Muscle of leg (tissue), 11 donors: Measurements from ENCODE around the gene ABTB2. TPM values are rescaled to one million over a fixed set of nuclear protein-coding genes. Genes with fewer than 3 reads are reported as not detected.
"Not testable (repeated sequence)": the region's sequence is repeated elsewhere in the genome, so short reads cannot be mapped to it uniquely, and the experiment has no call there.

Source experiments
- DNase-seq: peaks from one replicate; pipeline ENCODE4 v3.0.0; 2013
- H3K27ac ChIP-seq: one replicate; pipeline ENCODE4 v1.5.1; 2013; ENCODE audit warnings: mild to moderate bottlenecking, low read length, control low read depth
- H3K27me3 ChIP-seq: one replicate; pipeline ENCODE4 v1.6.1; 2013; ENCODE audit warnings: low read length; ENCODE audit not compliant: control insufficient read depth, insufficient read depth
- H3K36me3 ChIP-seq: one replicate; pipeline ENCODE4 v1.6.1; 2013; ENCODE audit warnings: low read length; ENCODE audit not compliant: control insufficient read depth, insufficient read depth
- H3K4me1 ChIP-seq: one replicate; pipeline ENCODE4 v1.6.1; 2013; ENCODE audit warnings: low read length; ENCODE audit not compliant: control insufficient read depth, insufficient read depth
- H3K4me3 ChIP-seq: one replicate; pipeline ENCODE4 v1.5.1; 2013; ENCODE audit warnings: low read length, control low read depth
- H3K9me3 ChIP-seq: replicated peaks from 2 replicates; pipeline ENCODE4 v1.6.1; 2013; ENCODE audit warnings: low read depth, low read length; ENCODE audit not compliant: control insufficient read depth
- WGBS: methylation state at CpG from one replicate; pipeline ENCODE4 v1.1.5; 2013; ENCODE audit warnings: missing lambda C conversion rate; ENCODE audit not compliant: insufficient coverage; 5-methylcytosine and 5-hydroxymethylcytosine counted together
- polyA plus RNA-seq, 8 donors: library from polyadenylated mRNA; unstranded; fragments of 120-200 nt; gene quantifications; one replicate each; pipeline versions ENCODE4 v1.2.1 to v1.2.3, GENCODE V29; 2013; ENCODE audit warnings: inconsistent platforms in 1 of 8, low replicate concordance in 1 of 8; ENCODE audit not compliant: insufficient read length in 8 of 8, insufficient read depth in 1 of 8
- total RNA-seq: library from RNA; stranded (reverse); fragments of 120-200 nt; gene quantifications from one replicate; pipeline ENCODE4 v1.2.4, GENCODE V29; 2013

The ABTB2 gene
- total and polyA plus RNA-seq, 9 donors, result 3.5 to 8.5 (median 6.5) TPM

GRCh38 chr11:34185926-34186841, 171.6 kb downstream of the ABTB2 start:
- peaks cover 19% of the 10 kb centered on the region for H3K4me1 ChIP-seq
- H3K4me3 ChIP-seq, result no peak overlapping the region
- H3K9me3 ChIP-seq, result no peaks in the 10 kb centered on the region
- peaks cover 3% of the 10 kb centered on the region for H3K36me3 ChIP-seq
- 34% methylated on average over 20 of the region's 22 CpGs for WGBS
- peaks cover 3% of the 10 kb centered on the region for H3K27me3 ChIP-seq
- no peak overlapping the region for H3K27ac ChIP-seq
- no peak for DNase-seq

GRCh38 chr11:34184505-34185015, 173.2 kb downstream of the ABTB2 start:
- no peak for DNase-seq
- Histone ChIP-seq H3K36me3 (peaks cover 3% of the 10 kb centered on the region), H3K27ac (no peak overlapping the region), H3K9me3 (no peaks in the 10 kb centered on the region), H3K4me3 (no peak overlapping the region), H3K27me3 (peaks cover 3% of the 10 kb centered on the region), H3K4me1 (peaks cover 19% of the 10 kb centered on the region)
- 77% methylated on average over 9 of the region's 14 CpGs for WGBS

- H3K4me3 ChIP-seq, result no peak overlapping the region
- no peaks in the 10 kb centered on the region for H3K9me3 ChIP-seq
- H3K27me3 ChIP-seq, result peaks cover 3% of the 10 kb centered on the region
- H3K27ac ChIP-seq, result no peak overlapping the region
- peaks cover 19% of the 10 kb centered on the region for H3K4me1 ChIP-seq
- 73% methylated on average over 8 of the region's 9 CpGs for WGBS
- no peak for DNase-seq
- H3K36me3 ChIP-seq, result peaks cover 3% of the 10 kb centered on the region
These were observed 173.9 kb downstream of the ABTB2 start for GRCh38 chr11:34183848-34184391.

GRCh38 chr11:34182921-34183685, 174.7 kb downstream of the ABTB2 start:
- no peaks in the 10 kb centered on the region for H3K9me3 ChIP-seq
- no peak overlapping the region for H3K4me3 ChIP-seq
- peaks cover 1% of the 10 kb centered on the region for H3K27me3 ChIP-seq
- H3K27ac ChIP-seq, result no peak overlapping the region
- H3K36me3 ChIP-seq, result peaks cover 3% of the 10 kb centered on the region
- 95% methylated on average over 8 of the region's 13 CpGs for WGBS
- H3K4me1 ChIP-seq, result peaks cover 19% of the 10 kb centered on the region
- DNase-seq, result no peak

GRCh38 chr11:34182425-34182824, 175.4 kb downstream of the ABTB2 start:
- 83% methylated on average over 1 of the region's 2 CpGs for WGBS
- peaks cover 19% of the 10 kb centered on the region for H3K4me1 ChIP-seq
- no peak overlapping the region for H3K4me3 ChIP-seq
- no peak overlapping the region for H3K27ac ChIP-seq
- H3K36me3 ChIP-seq, result peaks cover 3% of the 10 kb centered on the region
- no peaks in the 10 kb centered on the region for H3K27me3 ChIP-seq
- DNase-seq, result no peak
- H3K9me3 ChIP-seq, result no peaks in the 10 kb centered on the region

GRCh38 chr11:34181856-34182405, 175.9 kb downstream of the ABTB2 start:
- no peak for DNase-seq
- Histone ChIP-seq H3K4me1 (peaks cover 17% of the 10 kb centered on the region), H3K27me3 (no peaks in the 10 kb centered on the region), H3K9me3 (no peaks in the 10 kb centered on the region), H3K27ac (no peak overlapping the region), H3K36me3 (peaks cover 3% of the 10 kb centered on the region), H3K4me3 (no peak overlapping the region)
- WGBS, result 83% methylated on average over 5 of the region's 8 CpGs

GRCh38 chr11:34181251-34181650, 176.6 kb downstream of the ABTB2 start:
- H3K4me3 ChIP-seq, result no peak overlapping the region
- H3K27ac ChIP-seq, result no peak overlapping the region
- 77% methylated on average over 3 of the region's 5 CpGs for WGBS
- H3K36me3 ChIP-seq, result peaks cover 3% of the 10 kb centered on the region
- H3K9me3 ChIP-seq, result no peaks in the 10 kb centered on the region
- DNase-seq, result no peak
- no peaks in the 10 kb centered on the region for H3K27me3 ChIP-seq
- H3K4me1 ChIP-seq, result peaks cover 10% of the 10 kb centered on the region

- not testable (repeated sequence) for DNase-seq, H3K4me1 ChIP-seq
- WGBS, result no CpG with 5 or more reads among the region's 5 CpGs
These were observed 177.0 kb downstream of the ABTB2 start for GRCh38 chr11:34180814-34181165.

GRCh38 chr11:34180040-34180813, 177.6 kb downstream of the ABTB2 start:
- WGBS, result 80% methylated on average over 2 of the region's 6 CpGs
- Histone ChIP-seq H3K4me1 (peaks cover 5% of the 10 kb centered on the region), H3K4me3 (no peak overlapping the region), H3K36me3 (peaks cover 2% of the 10 kb centered on the region), H3K9me3 (no peaks in the 10 kb centered on the region), H3K27me3 (no peaks in the 10 kb centered on the region), H3K27ac (no peak overlapping the region)
- no peak for DNase-seq

More at GRCh38 chr11:34180814-34181165, 177.0 kb downstream of the ABTB2 start:
- H3K27me3 ChIP-seq, H3K4me3 ChIP-seq, H3K36me3 ChIP-seq, H3K9me3 ChIP-seq, H3K27ac ChIP-seq: not testable (repeated sequence)
